ENCODE data around the gene DNAH7.

- TF ChIP-seq, protein P1, sequence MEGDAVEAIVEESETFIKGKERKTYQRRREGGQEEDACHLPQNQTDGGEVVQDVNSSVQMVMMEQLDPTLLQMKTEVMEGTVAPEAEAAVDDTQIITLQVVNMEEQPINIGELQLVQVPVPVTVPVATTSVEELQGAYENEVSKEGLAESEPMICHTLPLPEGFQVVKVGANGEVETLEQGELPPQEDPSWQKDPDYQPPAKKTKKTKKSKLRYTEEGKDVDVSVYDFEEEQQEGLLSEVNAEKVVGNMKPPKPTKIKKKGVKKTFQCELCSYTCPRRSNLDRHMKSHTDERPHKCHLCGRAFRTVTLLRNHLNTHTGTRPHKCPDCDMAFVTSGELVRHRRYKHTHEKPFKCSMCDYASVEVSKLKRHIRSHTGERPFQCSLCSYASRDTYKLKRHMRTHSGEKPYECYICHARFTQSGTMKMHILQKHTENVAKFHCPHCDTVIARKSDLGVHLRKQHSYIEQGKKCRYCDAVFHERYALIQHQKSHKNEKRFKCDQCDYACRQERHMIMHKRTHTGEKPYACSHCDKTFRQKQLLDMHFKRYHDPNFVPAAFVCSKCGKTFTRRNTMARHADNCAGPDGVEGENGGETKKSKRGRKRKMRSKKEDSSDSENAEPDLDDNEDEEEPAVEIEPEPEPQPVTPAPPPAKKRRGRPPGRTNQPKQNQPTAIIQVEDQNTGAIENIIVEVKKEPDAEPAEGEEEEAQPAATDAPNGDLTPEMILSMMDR (IDR thresholded peaks at IDR 0.05), result no peak
- TF ChIP-seq POLR2AphosphoS5 (IDR thresholded peaks at IDR 0.05) (no peak), POLR2A (IDR thresholded peaks at IDR 0.05) (no peak)
Observed at GRCh38 chr2:196059491-196059960, 9.1 kb downstream of the DNAH7 start.
